OCI-LY3 (cell line): ENCODE measurements around the gene GPC4.

Source experiments
- H2AFZ ChIP-seq: fragments of 200-600, 300-600 bp; shearing (Covaris generic); 2 replicates; pipeline ENCODE4 v1.6.0; 2014; ENCODE audit warnings: antibody characterized with exemption, low read depth, low read length
- H3K27ac ChIP-seq: fragments of 200-600, 300-600 bp; sonication (generic); 2 replicates; pipeline ENCODE4 v1.5.1; 2014; ENCODE audit warnings: mild to moderate bottlenecking, low read length, moderate library complexity, mixed read lengths
- H3K27me3 ChIP-seq: fragments of 200-600, 300-600 bp; sonication (generic); 2 replicates; pipeline ENCODE4 v1.6.1; 2014; ENCODE audit warnings: low read depth, low read length, mixed read lengths
- H3K36me3 ChIP-seq: fragments of 200-600, 300-600 bp; sonication (generic); replicated peaks from 2 replicates; pipeline ENCODE3; 2014; ENCODE audit warnings: low read depth, low read length, mixed read lengths
- H3K4me1 ChIP-seq: fragments of 300-600, 200-600 bp; sonication (generic); 2 replicates; pipeline ENCODE4 v1.6.1; 2014; ENCODE audit warnings: low read length, mixed read lengths
- H3K4me2 ChIP-seq: fragments of 200-600, 300-600 bp; sonication (generic); 2 replicates; pipeline ENCODE4 v1.6.1; 2014; ENCODE audit warnings: low read length, mixed read lengths
- H3K4me3 ChIP-seq: fragments of 300-600, 200-600 bp; sonication (generic); 2 replicates; pipeline ENCODE4 v1.5.1; 2014; ENCODE audit warnings: antibody characterized with exemption, mild to moderate bottlenecking, low read length, moderate library complexity
- H3K79me2 ChIP-seq: fragments of 300-600, 200-600 bp; shearing (Covaris generic); 2 replicates; pipeline ENCODE4 v1.6.1; 2014; ENCODE audit warnings: mild to moderate bottlenecking, low read length, mixed read lengths
- H3K9ac ChIP-seq: fragments of 300-600, 200-600 bp; shearing (Covaris generic); 2 replicates; pipeline ENCODE4 v1.6.0; 2014; ENCODE audit warnings: mild to moderate bottlenecking, low read length, moderate library complexity
- H3K9me3 ChIP-seq: fragments of 200-600, 300-600 bp; shearing (Covaris generic); 2 replicates; pipeline ENCODE4 v1.6.1; 2014; ENCODE audit warnings: low read length, mixed read lengths; ENCODE audit not compliant: insufficient read depth
- H4K20me1 ChIP-seq: fragments of 200-600, 300-600 bp; sonication (generic); 2 replicates; pipeline ENCODE4 v1.6.1; 2016; ENCODE audit warnings: low read length, mixed read lengths; ENCODE audit not compliant: insufficient read depth
- CTCF ChIP-seq: fragments of 200-600, 300-600 bp; sonication (generic); IDR thresholded peaks from 2 replicates; pipeline ENCODE4 v1.5.1; 2014; ENCODE audit warnings: antibody characterized with exemption, low read length, low read depth
- EZH2phosphoT487 ChIP-seq: fragments of 200-600 bp; shearing (Covaris generic); IDR thresholded peaks from 2 replicates; pipeline ENCODE4 v1.6.1; 2018; ENCODE audit warnings: antibody characterized with exemption, mixed run types, low read depth

GPC4 gene

GRCh38 chrX:133415276-133416105 lies at the start of gene GPC4:
TSS of gene GPC4 (minus strand) at chrX:133415489. CDS start at chrX:133414965, 524 bp downstream.
- Histone ChIP-seq H3K27ac (no peak within 1 kb of the TSS), H3K36me3 (no peaks in the 10 kb centered on the region), H4K20me1 (no peaks in the 10 kb centered on the region), H3K4me3 (no peak within 1 kb of the TSS), H3K27me3 (no peaks in the 10 kb centered on the region), H3K4me2 (no peak within 1 kb of the TSS), H3K79me2 (no peaks in the 10 kb centered on the region), H3K9me3 (no peaks in the 10 kb centered on the region), H3K9ac (no peak within 1 kb of the TSS), H2AFZ (no peak within 1 kb of the TSS), H3K4me1 (no peaks in the 10 kb centered on the region)
- no peak for TF ChIP-seq EZH2phosphoT487
- TF ChIP-seq CTCF: no peak

- Histone ChIP-seq H3K27ac (no peak overlapping the region), H3K79me2 (no peaks in the 10 kb centered on the region), H3K4me3 (no peak overlapping the region), H3K9me3 (no peaks in the 10 kb centered on the region), H3K4me1 (no peaks in the 10 kb centered on the region), H3K4me2 (no peak overlapping the region), H4K20me1 (no peaks in the 10 kb centered on the region), H3K9ac (no peak overlapping the region), H2AFZ (no peak overlapping the region), H3K27me3 (no peaks in the 10 kb centered on the region), H3K36me3 (no peaks in the 10 kb centered on the region)
- TF ChIP-seq EZH2phosphoT487: no peak
- no peak for TF ChIP-seq CTCF
These were observed 45.9 kb upstream of the GPC4 start for GRCh38 chrX:133461231-133461630.

DNA sequence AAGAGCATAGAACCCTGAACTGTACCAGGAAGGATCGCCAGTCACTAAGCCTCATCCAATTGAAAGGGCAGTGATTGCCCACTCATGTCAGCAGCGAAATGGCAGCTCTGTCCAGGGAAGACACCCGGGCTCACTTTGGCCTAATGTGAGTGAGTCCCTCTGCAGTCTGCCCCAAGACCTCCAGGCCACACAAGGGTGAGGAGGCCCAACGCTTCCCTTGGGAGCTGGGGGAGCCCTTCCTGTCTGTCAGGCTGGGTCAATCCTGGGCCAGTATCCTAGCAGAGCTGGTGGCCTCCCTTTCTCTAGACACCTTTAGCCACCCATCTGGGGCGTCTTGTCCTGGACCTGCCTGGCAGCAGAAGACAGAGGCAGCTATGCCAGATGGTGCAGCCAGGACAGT lies 39.6 kb upstream of the GPC4 start:
- Histone ChIP-seq H4K20me1 (no peaks in the 10 kb centered on the region), H3K36me3 (no peaks in the 10 kb centered on the region), H3K27me3 (no peaks in the 10 kb centered on the region), H3K4me3 (no peak overlapping the region), H3K9me3 (no peaks in the 10 kb centered on the region), H3K4me1 (no peaks in the 10 kb centered on the region), H3K79me2 (no peaks in the 10 kb centered on the region), H3K27ac (no peak overlapping the region), H3K4me2 (no peak overlapping the region), H3K9ac (no peak overlapping the region), H2AFZ (no peak overlapping the region)
- TF ChIP-seq CTCF: no peak
- no peak for TF ChIP-seq EZH2phosphoT487

DNA sequence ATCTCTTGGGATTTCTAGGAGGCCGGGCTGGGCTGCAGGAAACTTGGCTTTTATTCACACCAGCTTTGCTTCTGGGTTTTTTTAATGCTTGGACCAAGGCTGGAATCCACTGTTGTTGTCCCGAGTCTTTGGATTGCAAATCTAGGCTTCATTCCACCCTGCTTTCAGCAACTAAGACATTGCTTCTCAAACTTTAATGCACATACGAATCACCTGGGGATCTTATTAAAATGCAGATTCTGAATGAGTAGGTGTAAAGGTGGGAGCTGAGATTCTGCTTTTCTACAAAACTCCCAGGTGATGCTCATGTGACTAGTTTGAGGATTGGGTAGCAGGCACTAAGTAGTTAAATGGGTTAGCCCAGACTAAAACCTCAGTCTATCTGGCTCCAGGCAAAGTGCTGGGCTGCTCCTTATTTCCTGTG lies 39.2 kb upstream of the GPC4 start:
- no peaks in the 10 kb centered on the region for H3K79me2 ChIP-seq
- no peaks in the 10 kb centered on the region for H3K4me1 ChIP-seq
- no peaks in the 10 kb centered on the region for H3K9me3 ChIP-seq
- no peak overlapping the region for H3K4me3 ChIP-seq
- no peak for TF ChIP-seq CTCF
- TF ChIP-seq EZH2phosphoT487: no peak
- no peak overlapping the region for H3K4me2 ChIP-seq
- no peaks in the 10 kb centered on the region for H4K20me1 ChIP-seq
- H3K36me3 ChIP-seq: no peaks in the 10 kb centered on the region
- H2AFZ ChIP-seq: no peak overlapping the region
- no peaks in the 10 kb centered on the region for H3K27me3 ChIP-seq
- no peak overlapping the region for H3K27ac ChIP-seq
- H3K9ac ChIP-seq: no peak overlapping the region
